GM12865 (cell line): Measurements from ENCODE around the gene EFR3B.

Experiments
- DNase-seq: peaks from one replicate; pipeline ENCODE4 v3.0.0; 2010; ENCODE audit warnings: low read depth
- H3K4me3 ChIP-seq: 2 replicates; pipeline ENCODE4 v1.5.1; 2011; ENCODE audit warnings: mild to moderate bottlenecking, low read depth, low read length, control low read depth
- CTCF ChIP-seq: IDR thresholded peaks from 2 replicates; pipeline ENCODE4 v1.5.1; 2011; ENCODE audit warnings: low read length, control low read depth, low read depth, inconsistent platforms; ENCODE audit not compliant: insufficient read depth; ENCODE audit errors: missing control alignments

EFR3B gene

DNA sequence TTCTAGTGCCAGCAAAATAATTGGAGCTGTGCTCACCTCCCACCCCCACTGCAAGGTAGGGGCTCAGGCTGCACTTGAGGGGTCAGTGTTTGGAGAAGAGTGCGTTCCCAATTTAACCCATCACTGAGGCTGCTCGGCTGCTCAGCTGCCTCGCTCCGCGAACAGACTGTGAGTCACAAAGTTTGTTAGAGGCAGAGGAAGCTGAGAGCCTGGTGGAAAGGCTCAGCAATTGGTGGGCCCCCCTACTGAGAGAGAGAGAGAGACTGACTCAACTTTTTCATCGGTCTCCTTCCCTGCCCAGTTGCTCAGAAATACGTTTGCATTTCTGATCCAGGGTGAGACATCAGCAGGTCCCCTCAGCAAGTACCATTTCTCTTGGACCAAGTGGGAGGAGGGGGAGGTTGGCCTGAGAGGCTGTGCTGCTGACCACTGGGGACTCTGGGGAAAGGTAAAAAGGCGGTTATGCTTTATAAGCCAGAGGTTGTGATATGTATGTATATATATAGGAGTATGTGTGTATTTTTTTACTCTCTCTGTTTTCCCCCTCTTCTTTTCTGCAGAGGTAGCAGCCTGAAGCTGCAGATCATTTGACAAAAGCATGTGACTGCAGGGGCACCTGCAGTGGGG lies 1.5 kb downstream of the EFR3B start:
- H3K4me3 ChIP-seq, result no peak overlapping the region
- no peak for TF ChIP-seq CTCF
- peak; percentile 21 for DNase-seq

GRCh38 chr2:25044011-25044410 lies 2.1 kb downstream of the EFR3B start:
- no peak overlapping the region for H3K4me3 ChIP-seq
- no peak for DNase-seq
- TF ChIP-seq CTCF, result no peak

DNA sequence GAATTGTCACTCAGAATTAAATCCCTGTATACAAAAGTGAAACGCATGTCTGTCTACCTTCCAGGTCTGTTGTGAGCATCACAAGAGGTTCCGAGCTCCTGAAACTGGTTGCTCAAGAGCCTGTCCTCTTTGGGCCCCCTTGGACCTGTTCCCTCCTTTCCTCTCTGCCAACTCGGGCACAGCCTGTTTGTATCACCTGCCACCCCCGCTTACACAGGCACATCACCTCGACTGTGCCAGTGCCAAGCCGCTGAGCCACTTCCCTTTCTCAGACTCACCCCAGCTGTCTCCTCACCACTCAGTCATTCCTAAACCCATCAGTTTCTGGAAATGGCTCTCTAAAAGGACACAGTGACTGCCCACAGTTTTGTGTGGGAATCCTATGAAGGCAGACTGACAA lies 3.1 kb downstream of the EFR3B start:
- TF ChIP-seq CTCF, result no peak
- DNase-seq, result peak; percentile 22
- H3K4me3 ChIP-seq, result no peak overlapping the region

DNA sequence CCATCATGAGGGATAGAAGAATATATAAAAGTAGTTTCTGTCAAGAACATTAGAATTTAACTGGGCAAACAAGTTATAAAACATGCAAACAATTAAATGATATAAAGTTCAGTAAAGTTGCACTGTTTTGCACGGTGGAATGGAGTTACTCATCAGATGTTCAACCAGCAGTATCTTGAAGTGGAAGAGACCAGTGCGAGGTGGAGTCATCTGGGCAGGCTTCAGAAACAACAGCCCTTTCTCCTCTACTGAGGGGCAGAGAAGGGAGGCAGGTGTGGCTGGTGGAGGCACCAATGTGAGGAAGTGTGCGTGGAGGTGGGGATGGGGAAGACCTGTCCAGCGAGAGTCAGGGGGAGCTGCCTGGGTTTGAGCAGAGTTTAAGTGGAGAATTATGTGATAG lies 7.5 kb downstream of the EFR3B start:
- no peak for DNase-seq
- no peak for TF ChIP-seq CTCF
- H3K4me3 ChIP-seq, result no peak overlapping the region

DNA sequence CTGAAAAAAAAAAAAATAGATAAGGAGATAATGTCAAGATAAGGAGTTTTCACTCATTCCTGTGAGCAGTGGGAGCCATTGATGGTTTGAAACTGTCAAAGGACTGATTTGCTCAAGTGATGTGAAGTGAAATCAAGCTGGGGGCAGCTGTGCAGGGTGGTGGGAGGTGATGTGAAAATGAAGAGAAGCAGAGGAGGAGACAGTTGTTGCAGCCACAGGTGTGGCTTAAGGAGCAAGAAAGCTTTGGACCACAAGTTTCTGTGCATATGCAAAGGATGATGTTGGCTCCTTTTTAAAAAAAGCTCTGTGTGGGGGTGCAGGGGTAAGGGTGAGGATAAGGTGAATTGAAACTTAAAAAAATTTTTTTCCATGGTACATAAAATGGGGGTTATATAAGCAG lies 8.3 kb downstream of the EFR3B start:
- no peak for TF ChIP-seq CTCF
- H3K4me3 ChIP-seq, result no peak overlapping the region
- DNase-seq, result peak; percentile 47

DNA sequence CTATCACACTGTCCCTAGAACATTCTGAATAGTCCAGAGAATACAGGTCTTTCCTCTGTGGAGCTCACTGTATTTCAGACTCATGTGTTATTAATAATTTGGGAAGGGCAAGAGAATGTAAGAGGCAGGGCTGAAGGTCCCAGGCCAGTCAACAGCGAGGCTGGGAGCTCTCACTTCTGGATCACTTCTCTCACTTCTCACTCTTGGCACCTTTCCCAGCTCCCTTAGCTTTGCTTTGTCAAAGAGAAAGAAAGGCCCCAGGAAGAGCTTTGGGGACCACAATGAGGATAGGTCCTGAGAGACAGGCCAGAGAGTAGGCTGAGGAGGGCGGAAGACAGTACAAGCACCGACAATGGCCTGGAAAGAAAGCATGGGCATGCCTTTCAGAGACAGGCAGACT lies 11.2 kb downstream of the EFR3B start:
- no peak overlapping the region for H3K4me3 ChIP-seq
- TF ChIP-seq CTCF, result no peak
- no peak for DNase-seq

DNA sequence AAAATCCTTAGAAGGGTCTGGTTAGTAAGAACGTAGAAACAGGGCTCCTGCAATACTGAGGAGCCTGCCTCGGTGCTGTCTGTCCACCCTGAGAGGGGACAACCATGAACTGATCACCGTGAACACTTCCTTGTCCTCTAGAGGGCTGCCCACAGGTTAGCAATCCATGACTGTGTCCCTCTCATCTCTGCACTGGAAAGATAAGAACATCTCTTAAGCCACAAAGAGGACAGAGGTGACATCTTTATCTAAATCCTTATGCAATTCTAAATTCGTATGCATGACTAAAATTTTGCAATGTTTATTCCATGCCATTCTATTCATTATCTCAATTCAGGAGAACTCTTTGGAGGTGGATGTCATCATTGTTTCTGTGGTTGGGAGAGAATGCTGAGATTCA lies 12.8 kb downstream of the EFR3B start:
- H3K4me3 ChIP-seq, result no peak overlapping the region
- no peak for TF ChIP-seq CTCF
- DNase-seq, result no peak
